Activated CD4-positive, alpha-beta T cell treated with anti-CD3 and anti-CD28 coated beads for 36 hours (primary cell): ENCODE measurements around the gene REV3L. TPM values are rescaled to one million over a fixed set of nuclear protein-coding genes. Genes with fewer than 3 reads are reported as not detected.

Source experiments
- ATAC-seq: fragments of 200-7000 bp; cut with Tn5 transposase; one replicate; pipeline ENCODE4 v1.10.0; 2021; ENCODE audit warnings: mild to moderate bottlenecking, moderate library complexity
- CTCF ChIA-PET: fragments of 350-600 bp; sonication (Branson Sonifier 250); formaldehyde crosslinking; loops from one replicate; lab custom pipeline; 2021; ENCODE audit warnings: antibody characterized with exemption; lab: Charles Lee
- POLR2A ChIA-PET: fragments of 350-600 bp; sonication (Branson Sonifier 250); formaldehyde crosslinking; loops from one replicate; lab custom pipeline; 2021; ENCODE audit warnings: antibody characterized with exemption, inconsistent platforms; lab: Charles Lee
- DNase-seq: peaks from one replicate; pipeline ENCODE4 v3.0.0-alpha.2; 2020
- H3K27ac Mint-ChIP-seq: one replicate; pipeline ENCODE4 v1.8.0; 2021; ENCODE audit warnings: mixed read lengths
- H3K27me3 Mint-ChIP-seq: one replicate; pipeline ENCODE4 v1.8.0; 2021; ENCODE audit warnings: mixed read lengths
- H3K36me3 Mint-ChIP-seq: one replicate; pipeline ENCODE4 v1.8.0; 2021; ENCODE audit warnings: low read depth, mixed read lengths
- H3K4me1 Mint-ChIP-seq: one replicate; pipeline ENCODE4 v1.8.0; 2021; ENCODE audit warnings: mixed read lengths
- H3K4me3 Mint-ChIP-seq: one replicate; pipeline ENCODE4 v1.8.0; 2021; ENCODE audit warnings: mild to moderate bottlenecking, moderate library complexity, mixed read lengths
- H3K9me3 Mint-ChIP-seq: one replicate; pipeline ENCODE4 v1.8.0; 2021; ENCODE audit warnings: low read depth, mixed read lengths
- intact Hi-C, 2 experiments: fragments of 100-400 bp; cut with DNase I in 1 of 2; cut with micrococcal nuclease in 1 of 2; formaldehyde crosslinking; loops; one replicate each; pipeline versions ENCODE4 v1.14.2 to v1.15.1; 2022 to 2024; cut with DNase I, micrococcal nuclease
- total RNA-seq, 2 experiments: library from RNA; stranded (reverse); gene quantifications; one replicate each; pipeline ENCODE4 v1.2.3, GENCODE V29; 2021

REV3L gene
- total RNA-seq, 2 experiments from 2014 or later = 16.5 to 20.9 TPM

- Mint-ChIP-seq H3K4me1 (peaks cover 64% of the 10 kb centered on the region), H3K4me3 (no peak overlapping the region), H3K27ac (peak overlapping the region; percentile 52), H3K36me3 (peaks cover 37% of the 10 kb centered on the region), H3K9me3 (peaks cover 24% of the 10 kb centered on the region), H3K27me3 (no peaks in the 10 kb centered on the region)
- peak; percentile 47 for DNase-seq
- ATAC-seq = peak; percentile 89
- ChIA-PET POLR2A (no interaction called here), CTCF (no interaction called here)
- intact Hi-C loops = no loop called here
Measured at GRCh38 chr6:111427341-111428116, 55.5 kb downstream of the REV3L start.

GRCh38 chr6:111423960-111424846 lies 58.8 kb downstream of the REV3L start:
- H3K4me1 Mint-ChIP-seq = peaks cover 46% of the 10 kb centered on the region
- intact Hi-C loops = no loop called here
- ATAC-seq (no peak), DNase-seq (no peak)
- no peak overlapping the region for H3K27ac Mint-ChIP-seq
- H3K9me3 Mint-ChIP-seq = peaks cover 12% of the 10 kb centered on the region
- H3K27me3 Mint-ChIP-seq = no peaks in the 10 kb centered on the region
- ChIA-PET CTCF (interaction anchor here (0.7 to 1.6 kb wide), 3 partner anchors 12 to 1715 kb away, joined by 3 to 4 read pairs (median 3); no protein-coding TSS in a partner anchor), POLR2A (no interaction called here)
- peaks cover 16% of the 10 kb centered on the region for H3K36me3 Mint-ChIP-seq
- H3K4me3 Mint-ChIP-seq = no peak overlapping the region

GRCh38 chr6:111423055-111423633 lies 59.9 kb downstream of the REV3L start:
- H3K9me3 Mint-ChIP-seq = peaks cover 2% of the 10 kb centered on the region
- intact Hi-C loops = no loop called here

GRCh38 chr6:111418971-111419693 lies 63.9 kb downstream of the REV3L start:
- ATAC-seq (no peak), DNase-seq (no peak)
- Mint-ChIP-seq H3K4me1 (peaks cover 14% of the 10 kb centered on the region), H3K9me3 (no peaks in the 10 kb centered on the region), H3K27ac (no peak overlapping the region), H3K36me3 (peaks cover 2% of the 10 kb centered on the region), H3K27me3 (no peaks in the 10 kb centered on the region), H3K4me3 (no peak overlapping the region)
- ChIA-PET POLR2A (no interaction called here), CTCF (interaction anchor here (0.6 kb wide), 1 partner anchor 736 kb away, joined by 3 read pairs; no protein-coding TSS in a partner anchor)
- intact Hi-C loops = no loop called here

More at GRCh38 chr6:111423055-111423633, 59.9 kb downstream of the REV3L start:
- ATAC-seq = peak; percentile 62
- Mint-ChIP-seq H3K4me1 (peaks cover 37% of the 10 kb centered on the region), H3K4me3 (no peak overlapping the region), H3K27ac (no peak overlapping the region), H3K27me3 (no peaks in the 10 kb centered on the region), H3K36me3 (peaks cover 5% of the 10 kb centered on the region)
- CTCF ChIA-PET = no interaction called here
- DNase-seq = no peak
- POLR2A ChIA-PET = no interaction called here

- ATAC-seq = no peak
- no peak for DNase-seq
- POLR2A ChIA-PET = no interaction called here
- no peak overlapping the region for H3K4me3 Mint-ChIP-seq
- H3K9me3 Mint-ChIP-seq = no peaks in the 10 kb centered on the region
- CTCF ChIA-PET = no interaction called here
- H3K36me3 Mint-ChIP-seq = peaks cover 2% of the 10 kb centered on the region
- peaks cover 3% of the 10 kb centered on the region for H3K4me1 Mint-ChIP-seq
- no peaks in the 10 kb centered on the region for H3K27me3 Mint-ChIP-seq
- no peak overlapping the region for H3K27ac Mint-ChIP-seq
- intact Hi-C loops = no loop called here
Measured at GRCh38 chr6:111417946-111418345, 65.1 kb downstream of the REV3L start.

GRCh38 chr6:111417181-111417585 lies 65.8 kb downstream of the REV3L start:
- H3K27me3 Mint-ChIP-seq = no peaks in the 10 kb centered on the region
- intact Hi-C loops = no loop called here
- H3K4me3 Mint-ChIP-seq = no peak overlapping the region
- H3K9me3 Mint-ChIP-seq = no peaks in the 10 kb centered on the region
- ChIA-PET CTCF (no interaction called here), POLR2A (no interaction called here)
- peaks cover 2% of the 10 kb centered on the region for H3K4me1 Mint-ChIP-seq
- peaks cover 3% of the 10 kb centered on the region for H3K36me3 Mint-ChIP-seq
- DNase-seq (no peak), ATAC-seq (no peak)
- H3K27ac Mint-ChIP-seq = no peak overlapping the region

- Mint-ChIP-seq H3K36me3 (peaks cover 5% of the 10 kb centered on the region), H3K27ac (no peak overlapping the region), H3K4me1 (peaks cover 2% of the 10 kb centered on the region), H3K9me3 (no peaks in the 10 kb centered on the region), H3K4me3 (no peak overlapping the region), H3K27me3 (no peaks in the 10 kb centered on the region)
- CTCF ChIA-PET = no interaction called here
- intact Hi-C loops = no loop called here
- no peak for DNase-seq
- POLR2A ChIA-PET = no interaction called here
- ATAC-seq = no peak
Measured at GRCh38 chr6:111416529-111416928, 66.5 kb downstream of the REV3L start.

- H3K36me3 Mint-ChIP-seq = peaks cover 14% of the 10 kb centered on the region
- ATAC-seq (no peak), DNase-seq (no peak)
- H3K27ac Mint-ChIP-seq = no peak overlapping the region
- H3K27me3 Mint-ChIP-seq = no peaks in the 10 kb centered on the region
- H3K4me3 Mint-ChIP-seq = no peak overlapping the region
- CTCF ChIA-PET = interaction anchor here (0.6 kb wide), 2 partner anchors 129 to 664 kb away, joined by 3 to 4 read pairs; no protein-coding TSS in a partner anchor
- H3K4me1 Mint-ChIP-seq = peaks cover 9% of the 10 kb centered on the region
- POLR2A ChIA-PET = no interaction called here
- intact Hi-C loops = no loop called here
- H3K9me3 Mint-ChIP-seq = no peaks in the 10 kb centered on the region
Measured at GRCh38 chr6:111414373-111414772, 68.6 kb downstream of the REV3L start.

GRCh38 chr6:111411978-111412566 lies 70.9 kb downstream of the REV3L start:
- no peak overlapping the region for H3K4me3 Mint-ChIP-seq
- no peak overlapping the region for H3K27ac Mint-ChIP-seq
- H3K4me1 Mint-ChIP-seq = peaks cover 10% of the 10 kb centered on the region
- ChIA-PET CTCF (interaction anchor here (0.6 to 1.0 kb wide), 4 partner anchors 13 to 1351 kb away, joined by 3 to 4 read pairs (median 3); a partner anchor contains a TSS), POLR2A (no interaction called here)
- ATAC-seq (no peak), DNase-seq (no peak)
- peaks cover 22% of the 10 kb centered on the region for H3K36me3 Mint-ChIP-seq
- no peaks in the 10 kb centered on the region for H3K27me3 Mint-ChIP-seq
- intact Hi-C loops = no loop called here
- H3K9me3 Mint-ChIP-seq = no peaks in the 10 kb centered on the region

- no peak for DNase-seq
- Mint-ChIP-seq H3K36me3 (peaks cover 28% of the 10 kb centered on the region), H3K4me1 (peaks cover 17% of the 10 kb centered on the region), H3K27ac (no peak overlapping the region), H3K27me3 (no peaks in the 10 kb centered on the region), H3K4me3 (no peak overlapping the region), H3K9me3 (no peaks in the 10 kb centered on the region)
- ATAC-seq = no peak
- intact Hi-C loops = no loop called here
- ChIA-PET POLR2A (no interaction called here), CTCF (interaction anchor here (0.8 to 1.0 kb wide), 2 partner anchors 22 to 152 kb away, joined by 3 read pairs; a partner anchor contains a TSS)
Measured at GRCh38 chr6:111411046-111411445, 72.0 kb downstream of the REV3L start.
